A673 (cell line): ENCODE data around the gene BAZ1A.

Experiments
- EZH2 ChIP-seq: fragments of 200-600 bp; sonication (generic); IDR thresholded peaks from 2 replicates; pipeline ENCODE4 v1.6.1; 2017; ENCODE audit warnings: borderline replicate concordance, low read depth, mild to moderate bottlenecking, mixed read lengths, antibody characterized with exemption, low read length; ENCODE audit not compliant: poor library complexity, severe bottlenecking
- TF ChIP-seq, protein P1 (sequence below): fragments of 300-800, 200-600 bp; sonication (generic); conservative IDR thresholded peaks from 2 replicates; pipeline ENCODE4 v1.5.1; 2017; ENCODE audit warnings: low read depth, mild to moderate bottlenecking, antibody characterized with exemption, low read length, moderate library complexity, mixed read lengths

DNA sequence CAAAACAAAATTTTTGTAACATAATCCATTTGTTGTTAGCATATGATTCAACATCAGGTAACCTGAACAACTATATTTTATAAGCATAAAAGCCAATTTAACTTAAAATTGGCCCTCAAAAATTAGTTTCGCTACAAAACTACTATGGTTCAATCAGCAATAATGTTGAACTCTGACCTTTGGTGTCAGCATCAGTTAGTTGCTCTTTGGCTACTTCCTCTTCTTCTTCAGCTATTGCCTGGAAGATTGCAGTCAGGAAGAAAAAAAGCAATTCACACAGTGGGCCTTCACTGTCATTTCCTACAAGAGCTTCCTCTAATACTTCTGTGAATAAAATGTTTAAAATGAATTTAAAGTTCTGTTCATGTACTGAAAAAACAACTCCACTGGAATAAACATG, 82.6 kb downstream of the BAZ1A start:
- TF ChIP-seq, protein P1, sequence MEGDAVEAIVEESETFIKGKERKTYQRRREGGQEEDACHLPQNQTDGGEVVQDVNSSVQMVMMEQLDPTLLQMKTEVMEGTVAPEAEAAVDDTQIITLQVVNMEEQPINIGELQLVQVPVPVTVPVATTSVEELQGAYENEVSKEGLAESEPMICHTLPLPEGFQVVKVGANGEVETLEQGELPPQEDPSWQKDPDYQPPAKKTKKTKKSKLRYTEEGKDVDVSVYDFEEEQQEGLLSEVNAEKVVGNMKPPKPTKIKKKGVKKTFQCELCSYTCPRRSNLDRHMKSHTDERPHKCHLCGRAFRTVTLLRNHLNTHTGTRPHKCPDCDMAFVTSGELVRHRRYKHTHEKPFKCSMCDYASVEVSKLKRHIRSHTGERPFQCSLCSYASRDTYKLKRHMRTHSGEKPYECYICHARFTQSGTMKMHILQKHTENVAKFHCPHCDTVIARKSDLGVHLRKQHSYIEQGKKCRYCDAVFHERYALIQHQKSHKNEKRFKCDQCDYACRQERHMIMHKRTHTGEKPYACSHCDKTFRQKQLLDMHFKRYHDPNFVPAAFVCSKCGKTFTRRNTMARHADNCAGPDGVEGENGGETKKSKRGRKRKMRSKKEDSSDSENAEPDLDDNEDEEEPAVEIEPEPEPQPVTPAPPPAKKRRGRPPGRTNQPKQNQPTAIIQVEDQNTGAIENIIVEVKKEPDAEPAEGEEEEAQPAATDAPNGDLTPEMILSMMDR: no peak
- no peak for TF ChIP-seq EZH2
